GM12875 (cell line): ENCODE results near the gene CELF2.

ENCODE experiments used
- H3K4me3 ChIP-seq: one replicate; pipeline ENCODE4 v1.5.1; 2011; ENCODE audit warnings: low read depth, low read length, control low read depth
- CTCF ChIP-seq: IDR thresholded peaks from 2 replicates; pipeline ENCODE4 v1.5.1; 2011; ENCODE audit warnings: low read depth, mild to moderate bottlenecking, control low read depth, inconsistent platforms, low read length, moderate library complexity, borderline replicate concordance; ENCODE audit not compliant: insufficient read depth

The CELF2 gene

GRCh38 chr10:10985361-10985760 is 32.3 kb upstream of the CELF2 start:
- H3K4me3 ChIP-seq, result no peak overlapping the region
- no peak for TF ChIP-seq CTCF

- H3K4me3 ChIP-seq, result no peak overlapping the region
- TF ChIP-seq CTCF, result no peak
Observed at GRCh38 chr10:10986606-10987005, 31.1 kb upstream of the CELF2 start.

GRCh38 chr10:10987111-10987510 is 30.6 kb upstream of the CELF2 start:
- no peak for TF ChIP-seq CTCF
- no peak overlapping the region for H3K4me3 ChIP-seq

GRCh38 chr10:10989669-10990068 is 28.0 kb upstream of the CELF2 start:
- H3K4me3 ChIP-seq, result no peak overlapping the region
- no peak for TF ChIP-seq CTCF

- no peak overlapping the region for H3K4me3 ChIP-seq
- TF ChIP-seq CTCF, result no peak
Observed at GRCh38 chr10:10991144-10991543, 26.5 kb upstream of the CELF2 start.

GRCh38 chr10:10992072-10992471 is 25.6 kb upstream of the CELF2 start:
- no peak overlapping the region for H3K4me3 ChIP-seq
- no peak for TF ChIP-seq CTCF

- TF ChIP-seq CTCF, result no peak
- no peak overlapping the region for H3K4me3 ChIP-seq
Observed at GRCh38 chr10:10992961-10993714, 24.5 kb upstream of the CELF2 start.
